ENCODE measurements around the gene PODXL2. TPM values are rescaled to one million over a fixed set of nuclear protein-coding genes. Genes with fewer than 3 reads are reported as not detected.
A peak's percentile ranks its signal among the peaks of the same experiment; 100 is the strongest.
"Not testable (repeated sequence)": the region's sequence is repeated elsewhere in the genome, so short reads cannot be mapped to it uniquely, and the experiment has no call there.

The PODXL2 gene
- total RNA-seq, 1 donor from 2014 or later = 2.7 TPM

DNA sequence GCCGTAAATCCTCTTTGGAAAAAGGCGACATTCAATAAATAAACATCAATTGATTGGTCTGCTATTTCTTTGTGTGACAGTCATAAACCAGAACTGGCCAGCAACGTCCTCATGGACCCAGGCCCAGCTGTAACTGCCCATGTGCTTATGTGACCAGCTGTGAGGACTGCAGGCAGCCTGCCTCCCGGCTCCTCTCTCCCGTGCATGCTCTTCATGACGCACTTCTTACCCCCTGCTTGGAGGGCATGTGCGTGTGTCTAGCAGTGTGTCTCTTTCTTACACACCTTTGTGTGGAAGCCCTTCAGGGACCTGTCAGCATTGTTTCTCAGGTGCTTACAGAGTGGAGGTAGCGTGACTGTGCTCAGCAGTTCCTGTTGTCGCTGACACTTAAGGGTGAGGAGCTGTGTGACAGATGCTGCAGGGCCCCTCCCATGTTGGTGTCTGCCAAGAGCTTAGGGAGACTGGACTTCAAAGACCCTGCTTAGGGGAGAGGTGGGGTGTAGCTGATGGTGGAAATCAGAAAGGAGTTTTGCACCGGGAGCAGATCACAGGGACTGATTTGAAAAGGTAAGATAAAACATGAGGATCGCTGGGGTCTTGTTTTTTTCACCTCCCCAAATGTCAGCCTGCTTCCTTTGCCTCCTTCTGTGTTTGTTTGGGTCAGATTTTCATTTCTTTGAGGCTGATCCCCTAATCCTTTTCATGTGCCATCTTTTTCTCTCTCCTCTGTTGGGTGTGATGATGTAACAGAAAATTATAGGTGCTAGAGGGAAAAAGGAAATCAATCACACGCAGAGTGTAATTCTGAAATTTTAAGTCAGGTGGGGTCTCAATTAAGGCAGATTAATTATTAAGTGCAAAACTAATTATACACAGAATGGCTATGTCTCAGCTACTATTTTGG, 2.1 kb downstream of the PODXL2 start:
- no peak for ATAC-seq

GRCh38 chr3:127632035-127632820, 3.2 kb downstream of the PODXL2 start:
- no peak for ATAC-seq

DNA sequence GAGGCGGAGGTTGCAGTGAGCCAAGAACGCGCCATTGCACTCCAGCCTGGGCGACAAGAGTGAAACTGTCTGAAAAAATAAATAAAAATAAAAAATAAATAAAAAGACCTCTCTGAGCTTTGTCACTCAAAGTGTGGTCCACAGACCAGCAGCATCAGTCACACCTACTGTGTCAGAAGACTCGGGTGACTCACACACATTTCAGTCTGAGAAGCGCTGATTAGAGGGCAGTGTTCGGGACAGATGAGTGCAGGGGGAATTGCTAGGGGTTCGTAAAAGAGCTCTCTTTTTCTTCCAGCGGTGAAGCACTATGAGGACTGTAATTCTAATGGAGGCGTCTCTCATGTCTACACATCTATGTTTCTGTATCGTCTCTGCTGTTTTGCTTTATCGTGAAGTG, 5.7 kb downstream of the PODXL2 start:
- no peak for ATAC-seq

- ATAC-seq = no peak
Measured at GRCh38 chr3:127637546-127637945, 8.6 kb downstream of the PODXL2 start.

DNA sequence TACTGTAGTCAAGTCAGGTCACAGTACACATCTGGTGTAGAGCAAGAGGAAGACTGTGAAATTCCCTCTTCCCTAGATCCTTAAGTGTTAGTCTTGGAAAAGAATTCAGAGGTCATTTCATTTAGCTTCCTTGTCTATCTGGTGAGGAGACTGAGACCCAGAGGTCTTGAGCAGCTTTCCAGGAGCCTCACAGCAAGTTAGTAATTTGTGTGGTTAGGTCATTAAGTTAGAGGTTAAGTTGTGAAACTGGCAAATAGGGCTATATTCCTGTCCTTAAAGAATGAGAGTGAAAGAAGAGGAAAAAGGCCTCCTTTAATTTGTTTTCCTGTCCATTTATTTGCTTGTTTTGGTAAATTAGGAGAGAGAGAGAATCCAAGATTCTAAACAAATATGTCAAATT, 9.0 kb downstream of the PODXL2 start:
- no peak for ATAC-seq

DNA sequence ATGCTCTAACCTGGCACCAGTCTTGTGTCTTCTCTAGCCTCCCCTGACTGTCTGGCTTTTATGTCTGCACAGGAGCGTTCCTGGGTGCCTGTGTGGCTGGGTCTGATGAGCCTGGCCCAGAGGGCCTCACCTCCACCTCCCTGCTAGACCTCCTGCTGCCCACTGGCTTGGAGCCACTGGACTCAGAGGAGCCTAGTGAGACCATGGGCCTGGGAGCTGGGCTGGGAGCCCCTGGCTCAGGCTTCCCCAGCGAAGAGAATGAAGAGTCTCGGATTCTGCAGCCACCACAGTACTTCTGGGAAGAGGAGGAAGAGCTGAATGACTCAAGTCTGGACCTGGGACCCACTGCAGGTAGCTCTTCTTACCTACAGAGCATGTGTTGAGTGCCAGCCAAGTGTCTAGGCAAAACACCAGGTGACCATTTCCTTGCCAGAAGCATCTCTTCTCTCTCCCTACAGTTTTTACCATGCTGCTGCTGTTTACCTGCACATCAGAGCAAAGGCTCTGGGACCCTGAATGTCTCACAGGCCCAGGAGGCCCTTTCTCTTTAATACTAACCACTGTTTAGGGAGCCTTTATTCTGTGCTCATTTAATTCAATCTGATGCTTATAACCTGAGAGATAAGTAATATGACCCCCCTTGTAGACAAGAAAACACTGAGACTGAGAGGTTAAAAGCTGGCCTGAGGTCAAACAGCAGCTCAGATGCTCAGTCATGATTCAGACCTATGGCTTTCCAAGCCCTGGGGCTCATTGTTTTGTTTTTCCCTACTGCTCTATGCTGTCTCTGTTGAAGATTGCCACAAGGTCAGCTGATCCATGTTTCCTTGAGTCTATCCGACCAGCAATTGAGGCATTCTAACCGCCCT, 10.4 kb downstream of the PODXL2 start:
- ATAC-seq = no peak

GRCh38 chr3:127640042-127640355, 11.0 kb downstream of the PODXL2 start:
- no peak for ATAC-seq

GRCh38 chr3:127644641-127645370, 15.8 kb downstream of the PODXL2 start:
- ATAC-seq = no peak

- ATAC-seq = no peak
Measured at GRCh38 chr3:127645371-127646015, 16.5 kb downstream of the PODXL2 start.

GRCh38 chr3:127646501-127647046, 17.6 kb downstream of the PODXL2 start:
- ATAC-seq = no peak

GRCh38 chr3:127647166-127647844, 18.3 kb downstream of the PODXL2 start:
- no peak for ATAC-seq

GRCh38 chr3:127647845-127648204, 18.8 kb downstream of the PODXL2 start:
- ATAC-seq = no peak

DNA sequence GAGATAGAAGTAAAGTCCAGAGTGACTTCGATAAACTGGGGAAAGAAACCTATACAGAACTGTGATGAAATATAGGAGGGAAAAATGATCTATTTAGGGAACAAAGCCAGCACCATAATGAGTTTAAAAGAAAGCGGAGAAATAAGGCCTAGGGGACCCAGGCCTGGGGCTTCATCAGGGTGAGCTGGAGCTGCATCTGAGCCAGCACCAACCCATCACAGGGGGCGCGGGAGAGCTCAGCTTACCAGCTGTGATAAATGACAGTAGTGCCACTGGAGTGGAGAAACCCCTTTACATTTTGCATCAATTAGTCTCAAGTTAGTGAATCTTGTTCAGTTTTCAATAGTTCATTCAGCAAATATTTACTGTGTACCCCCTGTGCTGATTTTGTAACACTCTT, 21.3 kb downstream of the PODXL2 start:
- ATAC-seq = no peak

DNA sequence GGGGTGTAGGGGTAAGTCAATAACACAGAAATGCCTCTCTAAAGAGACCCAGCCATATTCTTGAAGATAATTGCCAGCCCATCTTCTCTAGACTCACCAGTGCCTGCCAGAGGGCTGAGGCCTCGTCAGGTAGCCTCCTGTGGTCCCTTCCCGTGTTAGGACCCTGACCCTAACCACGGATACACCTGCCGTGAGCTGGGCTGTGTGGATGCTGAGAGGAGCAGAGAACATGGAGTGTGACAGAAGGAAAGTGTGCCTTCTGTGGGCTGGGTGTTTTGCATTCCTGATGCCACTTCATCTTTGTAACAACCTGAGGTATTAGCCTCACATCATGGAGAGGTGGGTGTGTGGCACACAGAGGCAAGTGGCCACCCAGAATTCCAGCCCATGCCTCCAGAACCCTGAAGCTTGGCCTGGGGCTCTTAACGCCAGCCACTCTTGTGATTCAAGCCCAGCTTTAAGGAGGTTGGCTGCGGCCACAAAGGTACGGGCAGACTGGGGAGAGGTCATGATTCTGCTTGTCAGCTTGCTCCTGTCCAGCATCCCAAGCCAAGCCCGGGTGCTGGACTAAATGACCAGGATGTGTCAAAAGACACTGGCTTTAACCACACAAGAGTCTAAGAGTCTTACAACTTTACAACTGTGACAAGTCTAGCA, 22.7 kb downstream of the PODXL2 start:
- no peak for ATAC-seq

DNA sequence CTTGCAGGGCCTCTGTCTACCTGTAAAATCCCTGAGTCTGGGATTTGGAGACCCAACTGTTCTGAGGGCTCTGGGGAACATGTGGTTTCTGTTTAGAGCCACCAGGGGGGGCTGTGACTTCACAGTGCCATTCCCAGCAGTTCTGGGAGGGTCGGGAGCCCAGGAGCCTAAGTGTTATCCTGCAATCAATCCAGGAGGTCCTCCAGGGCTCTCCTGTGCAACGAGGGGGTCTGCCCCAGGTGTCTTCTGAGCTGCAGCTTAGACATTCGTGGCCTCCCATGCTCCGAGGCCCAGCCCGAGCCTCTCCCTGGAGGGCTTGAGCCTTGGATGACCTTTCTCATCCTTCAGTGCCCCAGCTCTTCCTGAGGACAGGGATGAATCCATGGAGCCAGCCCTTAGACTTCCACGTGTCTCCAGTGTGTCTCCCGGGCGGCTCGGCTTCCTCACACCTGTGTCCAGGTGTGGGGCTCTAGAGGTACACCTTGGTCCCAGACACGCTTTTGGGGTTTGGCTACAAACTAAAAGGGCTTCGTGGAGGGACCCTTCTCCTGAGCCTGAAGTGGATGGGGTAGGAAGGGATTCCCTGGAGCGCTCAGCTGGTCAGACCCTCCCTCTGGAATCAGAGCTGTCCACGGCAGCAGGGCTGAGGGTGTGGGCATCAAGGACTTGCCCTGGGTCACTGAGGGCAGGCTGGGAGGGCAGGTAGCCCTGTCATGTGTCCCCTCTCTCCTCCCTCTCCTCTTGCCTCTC, 23.4 kb downstream of the PODXL2 start:
- peak; percentile 68 for ATAC-seq

DNA sequence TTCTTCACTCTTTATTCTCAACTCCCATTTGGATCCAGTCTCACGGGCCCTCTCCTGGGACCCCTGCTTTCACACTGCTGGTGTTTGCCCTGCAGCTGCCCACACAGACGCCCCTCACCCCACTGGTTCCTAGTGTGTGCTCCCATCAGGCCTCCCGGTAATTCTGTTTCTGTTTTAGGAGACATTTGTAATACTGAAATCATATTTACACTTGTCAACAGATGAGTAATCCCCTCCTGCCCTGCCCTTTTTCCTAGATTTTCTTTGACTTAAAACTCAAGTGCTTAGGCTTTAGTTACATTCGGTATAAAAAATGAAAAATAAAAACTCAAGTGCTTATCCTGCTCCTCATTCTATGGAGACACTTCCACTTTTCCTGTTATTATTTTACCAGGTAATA, 25.4 kb downstream of the PODXL2 start:
- no peak for ATAC-seq

DNA sequence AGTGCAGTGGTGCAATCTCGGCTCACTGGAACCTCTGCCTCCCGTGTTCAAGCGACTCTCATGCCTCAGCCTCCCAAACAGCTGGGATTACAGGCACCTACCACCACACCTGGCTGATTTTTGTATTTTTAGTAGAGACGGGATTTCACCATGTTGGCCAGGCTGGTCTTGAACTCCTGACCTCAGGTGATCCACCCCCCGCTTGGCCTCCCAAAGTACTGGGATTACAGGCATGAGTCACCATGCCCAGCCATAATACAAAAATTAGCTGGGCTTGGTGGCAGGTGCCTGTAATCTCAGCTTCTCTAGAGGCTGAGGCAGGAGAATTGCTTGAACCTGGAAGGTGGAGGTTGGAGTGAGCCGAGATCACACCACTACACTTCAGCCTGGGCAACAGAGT, 26.0 kb downstream of the PODXL2 start:
- ATAC-seq = not testable (repeated sequence)

- ATAC-seq = no peak
Measured at GRCh38 chr3:127655641-127656040, 26.7 kb downstream of the PODXL2 start.

GRCh38 chr3:127656906-127657305, 27.9 kb downstream of the PODXL2 start:
- no peak for ATAC-seq

DNA sequence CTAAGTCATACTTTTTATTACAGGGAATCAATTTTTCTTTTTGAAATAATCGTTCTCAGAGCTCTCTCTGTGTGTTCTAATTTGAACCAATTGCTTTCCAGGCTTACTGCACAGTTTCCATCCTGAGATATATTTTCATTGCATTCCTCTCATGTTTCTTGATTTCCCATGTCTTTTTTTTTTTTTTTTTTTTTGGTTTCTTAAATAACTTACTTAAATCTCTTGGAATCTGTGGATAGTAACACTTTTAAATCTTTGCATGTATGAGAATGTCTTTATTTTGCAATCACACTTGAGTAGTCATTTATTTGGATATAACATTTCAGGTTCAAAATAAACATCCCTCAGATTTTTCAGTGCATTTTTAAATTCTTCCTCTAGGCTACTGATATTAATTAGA, 29.2 kb downstream of the PODXL2 start:
- ATAC-seq = no peak

Measured in esophagus mucosa (tissue), 1 donor.